HCT116 (cell line): ENCODE results near the gene GNRHR. TPM values are rescaled to one million over a fixed set of nuclear protein-coding genes. Genes with fewer than 3 reads are reported as not detected.
"Not testable (repeated sequence)": the region's sequence is repeated elsewhere in the genome, so short reads cannot be mapped to it uniquely, and the experiment has no call there.

ENCODE experiments used
- ATAC-seq: fragments of 200-7000 bp; cut with Tn5 transposase; 2 replicates; pipeline ENCODE4 v1.9.1; 2020; ENCODE audit warnings: mild to moderate bottlenecking, moderate library complexity
- BruUV-seq: library from RNA; stranded (reverse); fragments of 400-500 nt; replicated peaks from 2 replicates; lab custom pipeline; 2021; lab: Mats Ljungman, UMichigan
- CTCF ChIA-PET: fragments of 300-600 bp; sonication (Branson Sonifier 250); formaldehyde crosslinking; loops from one replicate; lab custom pipeline; 2021; ENCODE audit warnings: antibody characterized with exemption; lab: Charles Lee
- POLR2A ChIA-PET: fragments of 300-600, 350-600 bp; sonication (Branson Sonifier 250); formaldehyde crosslinking; loops from one replicate; lab custom pipeline; 2021; ENCODE audit warnings: antibody characterized with exemption; lab: Charles Lee
- RAD21 ChIA-PET, 2 experiments: fragments of 300-600 bp; sonication (Branson Sonifier 250); formaldehyde crosslinking; loops; one replicate each; lab custom pipeline; 2023; ENCODE audit warnings: low total read pairs in 2 of 2; ENCODE audit not compliant: uncharacterized antibody in 2 of 2, unreplicated experiment in 2 of 2, low non-redundant PET in 1 of 2; lab: Charles Lee
- DNase-seq: peaks from one replicate; pipeline ENCODE4 v3.0.0-alpha.2; 2010; ENCODE audit warnings: low read depth, low spot score
- H2AFZ ChIP-seq: fragments of 200-600 bp; shearing (Covaris generic), sonication (generic); 2 replicates; pipeline ENCODE4 v1.6.1; 2017; ENCODE audit warnings: low read depth, mixed run types, mixed read lengths, antibody characterized with exemption, low read length; ENCODE audit not compliant: poor library complexity, severe bottlenecking
- H3K27ac ChIP-seq: 2 replicates; pipeline ENCODE4 v1.5.1; 2012; ENCODE audit warnings: low read depth, low read length
- H3K27me3 ChIP-seq: fragments of 200-600 bp; sonication (generic); 2 replicates; pipeline ENCODE4 v1.6.1; 2016; ENCODE audit warnings: mixed run types, low read length, mixed read lengths; ENCODE audit not compliant: insufficient read depth
- H3K36me3 ChIP-seq, 2 experiments: fragments of 200-500 bp in 1 of 2; fragments of 200-600 bp in 1 of 2; sonication (Bioruptor generic) in 1 of 2; sonication (generic) in 1 of 2; 2 replicates each; pipeline versions ENCODE4 v1.5.1 to v1.6.1; 2014 to 2016; ENCODE audit warnings: low read length in 2 of 2, inconsistent platforms in 1 of 2, mixed read lengths in 1 of 2, mixed run types in 1 of 2; ENCODE audit not compliant: insufficient read depth in 2 of 2, control insufficient read depth in 1 of 2
- H3K4me1 ChIP-seq, 2 experiments: fragments of 200-600 bp in 1 of 2; sonication (generic) in 1 of 2; 2 replicates each; pipeline versions ENCODE4 v1.5.1 to v1.6.1; 2012 to 2017; ENCODE audit warnings: low read length in 2 of 2, inconsistent platforms in 1 of 2, mild to moderate bottlenecking in 1 of 2, mixed read lengths in 1 of 2, mixed run types in 1 of 2, moderate library complexity in 1 of 2; ENCODE audit not compliant: insufficient read depth in 2 of 2, control insufficient read depth in 1 of 2
- H3K4me2 ChIP-seq: fragments of 200-600 bp; sonication (generic); 2 replicates; pipeline ENCODE4 v1.6.1; 2017; ENCODE audit warnings: mixed run types, low read length, mixed read lengths
- H3K4me3 ChIP-seq, 2 experiments: fragments of 200-600 bp in 1 of 2; sonication (generic) in 1 of 2; replicated peaks in 1 of 2; 2 replicates each; pipeline ENCODE4 v1.5.1; 2011 to 2016; ENCODE audit warnings: low read length in 2 of 2, control low read depth in 1 of 2, low read depth in 1 of 2, mild to moderate bottlenecking in 1 of 2, mixed read lengths in 1 of 2, mixed run types in 1 of 2
- H3K79me2 ChIP-seq: fragments of 200-600 bp; sonication (generic); 2 replicates; pipeline ENCODE4 v1.6.1; 2017; ENCODE audit warnings: mild to moderate bottlenecking, mixed run types, low read length, moderate library complexity, mixed read lengths; ENCODE audit not compliant: insufficient read depth
- H3K9ac ChIP-seq: fragments of 200-600 bp; sonication (generic); 2 replicates; pipeline ENCODE4 v1.6.1; 2016; ENCODE audit warnings: low read length, mixed read lengths
- H3K9me2 ChIP-seq: fragments of 200-600 bp; sonication (generic), shearing (Covaris generic); 2 replicates; pipeline ENCODE4 v1.6.1; 2017; ENCODE audit warnings: mixed run types, mild to moderate bottlenecking, moderate library complexity; ENCODE audit not compliant: insufficient read depth
- H3K9me3 ChIP-seq, 2 experiments: fragments of 200-500 bp in 1 of 2; fragments of 200-600 bp in 1 of 2; sonication (Bioruptor generic) in 1 of 2; sonication (generic) in 1 of 2; 2 replicates each; pipeline ENCODE4 v1.6.1; 2014 to 2017; ENCODE audit warnings: low read length in 2 of 2, mixed read lengths in 2 of 2, inconsistent platforms in 1 of 2, low read depth in 1 of 2, mild to moderate bottlenecking in 1 of 2, mixed run types in 1 of 2, moderate library complexity in 1 of 2; ENCODE audit not compliant: control insufficient read depth in 1 of 2, insufficient read depth in 1 of 2
- H4K20me1 ChIP-seq: fragments of 200-600 bp; sonication (generic), shearing (Covaris generic); 2 replicates; pipeline ENCODE4 v1.6.1; 2017; ENCODE audit warnings: mixed run types, mild to moderate bottlenecking, moderate library complexity; ENCODE audit not compliant: insufficient read depth
- CEBPB ChIP-seq: IDR thresholded peaks from 2 replicates; pipeline ENCODE4 v1.6.1; 2012; ENCODE audit warnings: low read depth
- EGR1 ChIP-seq: IDR thresholded peaks from 2 replicates; pipeline ENCODE4 v1.6.1; 2012; ENCODE audit warnings: low read depth
- ELF1 ChIP-seq: IDR thresholded peaks from 2 replicates; pipeline ENCODE4 v1.6.1; 2012; ENCODE audit warnings: low read depth, borderline replicate concordance
- EZH2 ChIP-seq: fragments of 200-600 bp; sonication (generic); IDR thresholded peaks from 2 replicates; pipeline ENCODE4 v1.6.1; 2017; ENCODE audit warnings: antibody characterized with exemption, mixed run types
- EZH2phosphoT487 ChIP-seq: fragments of 200-600 bp; IDR thresholded peaks from 2 replicates; pipeline ENCODE4 v1.6.1; 2018; ENCODE audit warnings: antibody characterized with exemption, borderline replicate concordance
- POLR2AphosphoS5 ChIP-seq: IDR thresholded peaks from 2 replicates; pipeline ENCODE4 v1.6.1; 2011; ENCODE audit warnings: mild to moderate bottlenecking, low read depth, low read length, moderate library complexity
- RAD21 ChIP-seq: IDR thresholded peaks from 2 replicates; pipeline ENCODE4 v1.6.1; 2012; ENCODE audit warnings: low read depth, mild to moderate bottlenecking
- SIN3A ChIP-seq: IDR thresholded peaks from 2 replicates; pipeline ENCODE4 v1.6.1; 2012; ENCODE audit warnings: low read depth
- SP1 ChIP-seq: IDR thresholded peaks from 2 replicates; pipeline ENCODE4 v1.6.1; 2012; ENCODE audit warnings: low read depth
- SRF ChIP-seq: IDR thresholded peaks from 2 replicates; pipeline ENCODE4 v1.6.1; 2012; ENCODE audit warnings: low read depth
- TCF7L2 ChIP-seq: IDR thresholded peaks from 2 replicates; pipeline ENCODE4 v1.7.0; 2011; ENCODE audit warnings: borderline replicate concordance, inconsistent platforms; ENCODE audit not compliant: insufficient read depth, insufficient read length; ENCODE audit errors: extremely low read depth
- YY1 ChIP-seq: IDR thresholded peaks from 2 replicates; pipeline ENCODE4 v1.6.1; 2011; ENCODE audit warnings: low read length, low read depth, moderate library complexity, mild to moderate bottlenecking; ENCODE audit not compliant: insufficient replicate concordance; ENCODE audit errors: extremely low read depth
- ZFX ChIP-seq: fragments of 450-650 bp; IDR thresholded peaks from 2 replicates; pipeline ENCODE4 v1.6.1; 2017
- ZNF274 ChIP-seq: fragments of 200-500 bp; sonication (Bioruptor generic); IDR thresholded peaks from 2 replicates; pipeline ENCODE4 v1.6.1; 2014; ENCODE audit warnings: mild to moderate bottlenecking, low read depth, low read length, inconsistent platforms
- intact Hi-C: fragments of 100-400 bp; cut with micrococcal nuclease; formaldehyde crosslinking; loops from 2 replicates; pipeline ENCODE4 v1.10.0; 2022
- total RNA-seq: library from RNA; stranded (reverse); gene quantifications from one replicate; pipeline ENCODE4 v1.2.1, GENCODE V29; 2021; ENCODE audit not compliant: unreplicated experiment
- TF ChIP-seq, protein P1 (sequence below): IDR thresholded peaks from 2 replicates; pipeline ENCODE4 v1.6.1; 2012
- TF ChIP-seq, protein P2 (sequence below), 3 experiments: fragments of 200-600 bp in 1 of 3; sonication (generic) in 1 of 3; IDR thresholded peaks in 2 of 3; conservative IDR thresholded peaks in 1 of 3; 2 replicates each; pipeline ENCODE4 v1.5.1; 2012 to 2017; ENCODE audit warnings: low read depth in 2 of 3, low read length in 2 of 3, antibody characterized with exemption in 1 of 3, borderline replicate concordance in 1 of 3, control low read depth in 1 of 3, mild to moderate bottlenecking in 1 of 3, mixed read lengths in 1 of 3, mixed run types in 1 of 3, moderate library complexity in 1 of 3; ENCODE audit not compliant: insufficient read depth in 1 of 3
- TF ChIP-seq, protein P3 (sequence below): IDR thresholded peaks from 2 replicates; pipeline ENCODE4 v1.6.1; 2011; ENCODE audit warnings: mild to moderate bottlenecking, low read length, moderate library complexity; ENCODE audit not compliant: insufficient replicate concordance; ENCODE audit errors: extremely low read depth

Gene GNRHR
- total RNA-seq, 1 experiment from 2014 or later = not detected

DNA sequence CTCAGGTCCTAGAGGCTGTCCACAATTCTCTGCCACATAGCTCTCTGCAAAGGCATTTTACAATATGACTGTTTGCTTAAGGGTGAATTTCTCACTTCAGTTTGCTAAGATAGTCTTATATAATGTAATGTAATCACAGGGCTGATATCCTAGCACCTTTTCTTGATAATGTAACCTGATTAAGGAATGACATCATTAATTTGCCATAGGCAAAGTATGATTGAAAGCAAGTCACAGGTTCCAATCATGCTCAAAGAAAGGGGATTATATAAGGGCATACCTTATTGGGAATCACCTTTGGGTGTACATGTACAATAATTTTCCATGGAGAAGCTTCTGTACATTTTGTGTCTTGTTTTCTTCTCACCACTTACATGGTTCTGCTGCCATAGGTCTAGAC lies 18.9 kb downstream of the GNRHR start:
- H3K9me3 ChIP-seq = no peaks in the 10 kb centered on the region
- intact Hi-C loops = no loop called here
- no peak overlapping the region for H3K27ac ChIP-seq
- ATAC-seq = no peak
- no peaks in the 10 kb centered on the region for H3K27me3 ChIP-seq
- H3K9ac ChIP-seq = no peak overlapping the region
- H3K36me3 ChIP-seq = no peaks in the 10 kb centered on the region
- no peak for TF ChIP-seq ELF1
- no peak for TF ChIP-seq ZNF274
- no peak for TF ChIP-seq SRF
- no peak for TF ChIP-seq CEBPB
- TF ChIP-seq, protein P1, sequence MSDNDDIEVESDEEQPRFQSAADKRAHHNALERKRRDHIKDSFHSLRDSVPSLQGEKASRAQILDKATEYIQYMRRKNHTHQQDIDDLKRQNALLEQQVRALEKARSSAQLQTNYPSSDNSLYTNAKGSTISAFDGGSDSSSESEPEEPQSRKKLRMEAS = no peak
- no peak for TF ChIP-seq SP1
- TF ChIP-seq RAD21 = no peak
- no peak for TF ChIP-seq YY1
- TF ChIP-seq, protein P2, sequence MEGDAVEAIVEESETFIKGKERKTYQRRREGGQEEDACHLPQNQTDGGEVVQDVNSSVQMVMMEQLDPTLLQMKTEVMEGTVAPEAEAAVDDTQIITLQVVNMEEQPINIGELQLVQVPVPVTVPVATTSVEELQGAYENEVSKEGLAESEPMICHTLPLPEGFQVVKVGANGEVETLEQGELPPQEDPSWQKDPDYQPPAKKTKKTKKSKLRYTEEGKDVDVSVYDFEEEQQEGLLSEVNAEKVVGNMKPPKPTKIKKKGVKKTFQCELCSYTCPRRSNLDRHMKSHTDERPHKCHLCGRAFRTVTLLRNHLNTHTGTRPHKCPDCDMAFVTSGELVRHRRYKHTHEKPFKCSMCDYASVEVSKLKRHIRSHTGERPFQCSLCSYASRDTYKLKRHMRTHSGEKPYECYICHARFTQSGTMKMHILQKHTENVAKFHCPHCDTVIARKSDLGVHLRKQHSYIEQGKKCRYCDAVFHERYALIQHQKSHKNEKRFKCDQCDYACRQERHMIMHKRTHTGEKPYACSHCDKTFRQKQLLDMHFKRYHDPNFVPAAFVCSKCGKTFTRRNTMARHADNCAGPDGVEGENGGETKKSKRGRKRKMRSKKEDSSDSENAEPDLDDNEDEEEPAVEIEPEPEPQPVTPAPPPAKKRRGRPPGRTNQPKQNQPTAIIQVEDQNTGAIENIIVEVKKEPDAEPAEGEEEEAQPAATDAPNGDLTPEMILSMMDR (IDR thresholded peaks at IDR 0.05 in 2 of 3, conservative IDR thresholded peaks at IDR 0.05 in 1 of 3; ENCODE audit: borderline replicate concordance in 1 of 3, insufficient read depth in 1 of 3, low read depth in 2 of 3, low read length in 2 of 3) = no peak
- TF ChIP-seq ZFX = no peak
- no peak for TF ChIP-seq TCF7L2
- TF ChIP-seq EGR1 = no peak
- TF ChIP-seq EZH2 = no peak
- TF ChIP-seq, protein P3, sequence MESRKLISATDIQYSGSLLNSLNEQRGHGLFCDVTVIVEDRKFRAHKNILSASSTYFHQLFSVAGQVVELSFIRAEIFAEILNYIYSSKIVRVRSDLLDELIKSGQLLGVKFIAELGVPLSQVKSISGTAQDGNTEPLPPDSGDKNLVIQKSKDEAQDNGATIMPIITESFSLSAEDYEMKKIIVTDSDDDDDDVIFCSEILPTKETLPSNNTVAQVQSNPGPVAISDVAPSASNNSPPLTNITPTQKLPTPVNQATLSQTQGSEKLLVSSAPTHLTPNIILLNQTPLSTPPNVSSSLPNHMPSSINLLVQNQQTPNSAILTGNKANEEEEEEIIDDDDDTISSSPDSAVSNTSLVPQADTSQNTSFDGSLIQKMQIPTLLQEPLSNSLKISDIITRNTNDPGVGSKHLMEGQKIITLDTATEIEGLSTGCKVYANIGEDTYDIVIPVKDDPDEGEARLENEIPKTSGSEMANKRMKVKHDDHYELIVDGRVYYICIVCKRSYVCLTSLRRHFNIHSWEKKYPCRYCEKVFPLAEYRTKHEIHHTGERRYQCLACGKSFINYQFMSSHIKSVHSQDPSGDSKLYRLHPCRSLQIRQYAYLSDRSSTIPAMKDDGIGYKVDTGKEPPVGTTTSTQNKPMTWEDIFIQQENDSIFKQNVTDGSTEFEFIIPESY = no peak
- no peak for TF ChIP-seq SIN3A
- TF ChIP-seq EZH2phosphoT487 = no peak
- no peak for TF ChIP-seq POLR2AphosphoS5
- TF ChIP-seq, all 23 proteins: peak for 0
- BruUV-seq = no TSS peak
- no peaks in the 10 kb centered on the region for H4K20me1 ChIP-seq
- H2AFZ ChIP-seq = no peak overlapping the region
- H3K79me2 ChIP-seq = no peaks in the 10 kb centered on the region
- ChIA-PET POLR2A (interaction anchor here (1.2 kb wide), 1 partner anchor 9 kb away, joined by 3 read pairs; no protein-coding TSS in a partner anchor), RAD21 (no interaction called here), CTCF (interaction anchor here (1.5 to 3.5 kb wide), 2 partner anchors 10 to 11 kb away, joined by 3 to 22 read pairs; no protein-coding TSS in a partner anchor)
- no peak for DNase-seq
- H3K9me2 ChIP-seq = no peaks in the 10 kb centered on the region
- no peak overlapping the region for H3K4me2 ChIP-seq
- H3K4me1 ChIP-seq = no peaks in the 10 kb centered on the region
- H3K4me3 ChIP-seq = no peak overlapping the region

DNA sequence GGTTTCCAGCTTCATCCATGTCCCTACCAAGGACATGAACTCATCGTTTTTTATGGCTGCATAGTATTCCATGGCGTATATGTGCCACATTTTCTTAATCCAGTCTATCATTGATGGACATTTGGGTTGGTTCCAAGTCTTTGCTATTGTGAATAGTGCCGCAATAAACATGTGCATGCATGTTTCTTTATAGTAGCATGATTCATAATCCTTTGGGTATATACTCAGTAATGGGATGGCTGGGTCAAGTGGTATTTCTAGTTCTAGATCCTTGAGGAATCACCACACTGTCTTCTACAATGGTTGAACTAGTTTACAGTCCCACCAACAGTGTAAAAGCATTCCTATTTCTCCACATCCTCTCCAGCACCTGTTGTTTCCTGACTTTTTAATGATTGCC lies 23.7 kb downstream of the GNRHR start:
- POLR2A ChIA-PET = not testable (repeated sequence)

More for the DNA sequence above, 23.7 kb downstream of the GNRHR start:
- H3K79me2 ChIP-seq, H3K9ac ChIP-seq, CTCF ChIA-PET, H3K9me3 ChIP-seq, ATAC-seq, H4K20me1 ChIP-seq, DNase-seq, H3K36me3 ChIP-seq, H3K9me2 ChIP-seq, BruUV-seq, H2AFZ ChIP-seq, H3K27ac ChIP-seq, H3K27me3 ChIP-seq, H3K4me3 ChIP-seq, H3K4me2 ChIP-seq, intact Hi-C loops, RAD21 ChIA-PET: not testable (repeated sequence)
- peaks cover 0 to 13% of the 10 kb centered on the region in 2 experiments; a peak in 2 of 4 replicates for H3K4me1 ChIP-seq
